HFFc6 (cell line): Measurements from ENCODE around the gene CMSS1. TPM values are rescaled to one million over a fixed set of nuclear protein-coding genes. Genes with fewer than 3 reads are reported as not detected.

Experiments
- DNase-seq: peaks from one replicate; pipeline ENCODE4 v3.0.0-alpha.2; 2018
- H3K27ac Mint-ChIP-seq: 2 replicates; pipeline ENCODE4 v1.8.0; 2020; ENCODE audit warnings: mild to moderate bottlenecking, mixed read lengths
- H3K27me3 Mint-ChIP-seq: 2 replicates; pipeline ENCODE4 v1.8.0; 2021; ENCODE audit warnings: mild to moderate bottlenecking, moderate library complexity, mixed read lengths; ENCODE audit not compliant: insufficient read depth
- H3K36me3 Mint-ChIP-seq: 2 replicates; pipeline ENCODE4 v1.8.0; 2021; ENCODE audit warnings: low read depth, mixed read lengths
- H3K4me1 Mint-ChIP-seq: 2 replicates; pipeline ENCODE4 v1.8.0; 2020; ENCODE audit warnings: low read depth, mixed read lengths
- H3K4me3 Mint-ChIP-seq: 2 replicates; pipeline ENCODE4 v1.8.0; 2020; ENCODE audit warnings: mild to moderate bottlenecking, moderate library complexity, mixed read lengths
- H3K9me3 Mint-ChIP-seq: 2 replicates; pipeline ENCODE4 v1.8.0; 2020; ENCODE audit warnings: mild to moderate bottlenecking, mixed read lengths
- CTCF ChIP-seq: fragments of 200-600 bp; sonication (generic); IDR thresholded peaks from 2 replicates; pipeline ENCODE4 v1.5.0; 2021; ENCODE audit warnings: antibody characterized with exemption, mild to moderate bottlenecking
- total RNA-seq, 6 experiments: library from RNA; stranded (reverse); fragmentation: NEBNext Ultra II Directional; extraction: Animal tissue kit (Norgen Biotek cat#: 25700); gene quantifications; 2 replicates in 1 of 6; 3 replicates in 5 of 6; pipeline ENCODE4 v1.2.3, GENCODE V29; 2021

Gene CMSS1
- total RNA-seq, 6 experiments from 2014 or later: 27.8 to 47.0 (median 38.1) TPM

GRCh38 chr3:100173961-100174360, 356.3 kb downstream of the CMSS1 start:
- H3K4me3 Mint-ChIP-seq: no peak overlapping the region
- peaks cover 6% of the 10 kb centered on the region for H3K9me3 Mint-ChIP-seq
- peaks cover 10% of the 10 kb centered on the region for H3K4me1 Mint-ChIP-seq
- DNase-seq: no peak
- H3K36me3 Mint-ChIP-seq: peaks cover 9% of the 10 kb centered on the region
- no peak for TF ChIP-seq CTCF
- H3K27me3 Mint-ChIP-seq: no peaks in the 10 kb centered on the region
- H3K27ac Mint-ChIP-seq: no peak overlapping the region

- Mint-ChIP-seq H3K36me3 (peaks cover 25% of the 10 kb centered on the region), H3K4me1 (peaks cover 10% of the 10 kb centered on the region), H3K4me3 (no peak overlapping the region), H3K27me3 (no peaks in the 10 kb centered on the region), H3K9me3 (peaks cover 24% of the 10 kb centered on the region), H3K27ac (no peak overlapping the region)
- no peak for DNase-seq
- no peak for TF ChIP-seq CTCF
Measured at GRCh38 chr3:100175637-100176280, 358.1 kb downstream of the CMSS1 start.

- DNase-seq: no peak
- Mint-ChIP-seq H3K27me3 (no peaks in the 10 kb centered on the region), H3K4me1 (peaks cover 3% of the 10 kb centered on the region), H3K9me3 (peaks cover 24% of the 10 kb centered on the region), H3K36me3 (peaks cover 28% of the 10 kb centered on the region), H3K27ac (no peak overlapping the region), H3K4me3 (no peak overlapping the region)
- no peak for TF ChIP-seq CTCF
Measured at GRCh38 chr3:100179692-100180349, 362.2 kb downstream of the CMSS1 start.

- no peaks in the 10 kb centered on the region; the same call in 1 of the 2 replicates for H3K27me3 Mint-ChIP-seq
- H3K4me1 Mint-ChIP-seq: peaks cover 18% of the 10 kb centered on the region
- no peak overlapping the region for H3K27ac Mint-ChIP-seq
Measured at GRCh38 chr3:100183608-100184125, 366.0 kb downstream of the CMSS1 start.

GRCh38 chr3:100184948-100185570, 367.4 kb downstream of the CMSS1 start:
- H3K27me3 Mint-ChIP-seq: no peaks in the 10 kb centered on the region; the same call in 1 of the 2 replicates
- H3K36me3 Mint-ChIP-seq: peaks cover 9% of the 10 kb centered on the region
- peaks cover 7% of the 10 kb centered on the region for H3K9me3 Mint-ChIP-seq
- H3K4me3 Mint-ChIP-seq: no peak overlapping the region
- no peak for DNase-seq
- H3K27ac Mint-ChIP-seq: no peak overlapping the region
- no peak for TF ChIP-seq CTCF
- peaks cover 18% of the 10 kb centered on the region for H3K4me1 Mint-ChIP-seq

More at GRCh38 chr3:100183608-100184125, 366.0 kb downstream of the CMSS1 start:
- no peak for TF ChIP-seq CTCF
- Mint-ChIP-seq H3K36me3 (peaks cover 22% of the 10 kb centered on the region), H3K4me3 (no peak overlapping the region), H3K9me3 (peaks cover 21% of the 10 kb centered on the region)
- no peak for DNase-seq
